ENCODE data around the gene C1QTNF6.

Gene C1QTNF6

DNA sequence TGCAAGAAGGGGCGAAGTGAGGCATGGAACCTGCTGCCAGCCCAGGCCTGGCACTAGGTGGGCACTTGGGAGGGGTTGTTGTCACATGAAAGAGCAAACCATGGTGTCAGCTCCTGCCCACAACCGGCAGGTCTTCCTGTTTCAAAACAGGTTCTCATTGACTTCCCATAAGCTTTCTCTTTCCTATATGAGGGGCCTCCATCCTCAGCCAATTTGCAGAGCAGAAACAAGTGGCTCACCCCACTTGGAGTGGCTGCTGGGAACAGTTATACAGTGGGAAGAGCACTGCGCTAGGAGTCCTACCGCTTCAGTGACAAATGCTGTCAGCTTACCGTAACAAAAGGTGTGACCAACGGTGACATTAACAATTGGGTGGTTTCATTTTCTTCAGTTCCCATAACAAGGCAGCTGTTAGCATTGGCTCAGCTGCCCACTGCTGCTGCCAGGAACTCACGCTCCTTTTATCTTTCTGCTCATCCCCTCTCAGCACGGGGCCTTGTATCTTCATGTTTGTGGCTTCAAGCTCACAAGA lies 34.5 kb upstream of the C1QTNF6 start:
- DNase-seq, result no peak

DNA sequence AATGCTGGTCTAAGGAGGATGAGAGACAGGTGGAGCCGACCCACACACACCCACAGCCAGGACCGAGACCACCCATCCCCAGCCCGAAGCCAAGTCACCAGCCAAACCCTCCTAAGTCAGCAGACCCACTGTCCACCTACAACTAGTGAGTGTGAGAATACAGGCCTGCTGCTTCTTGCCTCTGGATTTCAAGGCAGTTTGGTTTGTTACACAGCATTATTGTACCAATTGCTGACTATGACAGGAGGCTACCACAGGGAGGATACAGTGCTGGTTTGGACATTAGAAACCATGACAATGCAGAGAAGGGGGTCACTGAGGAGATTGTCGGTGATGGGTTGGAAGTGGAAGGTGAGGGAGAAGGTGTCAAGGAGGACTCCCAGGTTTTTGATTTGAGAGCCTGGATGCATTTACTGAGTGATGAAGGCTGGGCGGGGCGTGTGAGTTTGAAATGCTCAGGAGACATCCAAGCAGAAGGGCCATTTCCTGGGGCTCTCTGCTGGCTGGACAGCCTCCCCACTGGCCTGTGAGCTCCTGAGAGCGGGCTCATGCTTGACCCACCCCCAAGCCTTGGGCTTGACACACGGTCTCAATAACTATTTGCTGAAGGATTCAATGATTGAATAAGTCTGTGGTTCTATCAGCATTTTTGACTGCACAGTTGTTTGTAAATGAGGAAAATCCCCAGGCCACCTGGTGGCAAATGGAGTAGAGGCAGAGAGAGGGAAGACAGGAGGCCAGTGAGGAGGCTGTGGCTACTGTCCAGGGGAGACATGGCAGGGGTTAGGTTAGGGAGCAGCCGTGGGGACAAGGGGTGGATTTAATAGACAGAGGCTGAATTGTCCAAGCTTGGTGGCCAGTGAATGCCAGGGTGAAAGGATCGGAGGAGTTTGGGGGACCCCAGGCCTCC lies 33.6 kb upstream of the C1QTNF6 start:
- DNase-seq, result no peak

DNA sequence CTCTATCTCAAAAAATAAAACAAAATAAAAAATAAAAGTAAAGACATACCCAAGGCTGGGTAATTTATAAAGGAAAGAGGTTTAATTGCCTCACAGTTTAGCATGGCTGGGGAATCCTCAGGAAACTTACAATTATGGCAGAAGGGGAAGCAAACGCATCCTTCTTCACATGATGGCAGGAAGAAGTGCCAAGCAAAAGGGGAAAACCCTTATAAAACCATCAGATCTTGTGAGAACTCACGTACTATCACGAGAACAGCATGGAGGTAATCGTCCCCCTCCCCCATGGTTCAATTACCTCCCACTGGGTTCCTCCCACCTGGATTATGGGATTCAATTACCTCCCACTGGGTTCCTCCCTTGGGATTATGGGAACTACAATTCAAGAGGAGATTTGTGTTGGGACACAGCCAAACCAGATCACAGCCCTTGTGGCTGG lies 32.5 kb upstream of the C1QTNF6 start:
- DNase-seq, result no peak

DNA sequence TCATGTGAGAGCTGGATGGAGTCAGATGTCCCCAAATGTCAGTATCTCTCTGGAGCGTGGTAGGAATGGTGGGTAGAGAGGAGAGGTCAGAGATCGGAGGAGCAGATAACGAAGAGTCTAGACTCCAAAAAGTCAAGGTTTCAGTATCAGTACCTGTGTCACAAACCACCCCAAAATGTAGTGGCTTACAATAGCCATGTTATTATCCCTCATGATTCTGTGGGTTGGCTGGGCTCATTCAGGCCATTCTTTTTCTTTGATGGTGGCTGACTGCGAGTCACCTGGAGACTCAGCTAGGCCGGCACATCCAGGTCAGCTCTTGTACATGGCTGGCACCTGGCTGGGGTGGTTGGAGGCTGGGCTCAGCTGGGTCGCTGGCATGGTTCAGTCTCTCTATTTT lies 31.5 kb upstream of the C1QTNF6 start:
- DNase-seq, result no peak

DNA sequence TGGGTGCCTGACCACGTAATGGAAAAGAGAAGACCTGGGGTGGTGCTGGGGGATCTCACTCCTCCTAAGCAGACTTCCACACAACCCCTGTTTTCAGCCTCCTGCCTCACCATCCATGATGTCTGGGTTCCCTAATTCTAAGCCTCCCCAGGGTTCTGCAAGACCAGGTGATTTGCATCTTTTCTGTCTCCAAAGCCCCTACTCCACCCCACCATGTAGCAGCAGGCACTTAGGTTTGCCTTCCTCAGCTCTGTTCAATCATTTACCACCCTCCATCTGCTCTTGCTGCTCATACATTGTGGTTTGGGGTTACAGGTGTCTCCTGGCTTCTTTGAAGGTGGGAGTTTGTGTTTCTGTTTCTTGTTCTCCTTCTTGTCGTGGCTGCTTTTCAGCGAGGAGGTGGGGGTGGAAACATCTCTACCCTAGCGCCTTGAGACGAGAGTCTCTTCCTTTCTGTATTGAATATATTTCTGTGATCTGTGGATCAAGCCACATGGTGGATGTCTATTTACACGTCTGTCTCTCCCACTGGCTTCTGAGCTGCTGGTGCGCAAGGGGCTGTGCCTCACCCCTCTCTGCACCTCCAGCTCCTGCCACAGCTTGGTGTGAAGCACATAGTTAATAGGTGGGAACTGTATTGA lies 30.8 kb upstream of the C1QTNF6 start:
- DNase-seq, result no peak

DNA sequence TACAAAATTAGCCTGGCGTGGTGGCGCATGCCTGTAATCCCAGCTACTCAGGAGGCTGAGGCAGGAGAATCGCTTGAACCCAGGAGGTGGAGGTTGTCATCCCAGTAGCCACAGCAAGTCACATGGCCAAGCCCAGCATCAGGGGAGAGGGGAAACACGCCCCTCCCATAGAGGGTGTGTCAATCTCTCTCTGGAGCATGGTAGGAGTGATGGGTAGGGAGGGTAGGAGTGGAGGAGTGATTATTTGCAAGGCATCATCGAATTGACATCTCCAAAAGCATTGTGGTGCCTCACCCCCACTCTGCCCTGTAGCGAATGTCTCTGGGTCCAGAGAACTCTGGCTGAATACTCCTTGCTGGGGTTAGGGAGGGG lies 30.3 kb upstream of the C1QTNF6 start:
- no peak for DNase-seq

DNA sequence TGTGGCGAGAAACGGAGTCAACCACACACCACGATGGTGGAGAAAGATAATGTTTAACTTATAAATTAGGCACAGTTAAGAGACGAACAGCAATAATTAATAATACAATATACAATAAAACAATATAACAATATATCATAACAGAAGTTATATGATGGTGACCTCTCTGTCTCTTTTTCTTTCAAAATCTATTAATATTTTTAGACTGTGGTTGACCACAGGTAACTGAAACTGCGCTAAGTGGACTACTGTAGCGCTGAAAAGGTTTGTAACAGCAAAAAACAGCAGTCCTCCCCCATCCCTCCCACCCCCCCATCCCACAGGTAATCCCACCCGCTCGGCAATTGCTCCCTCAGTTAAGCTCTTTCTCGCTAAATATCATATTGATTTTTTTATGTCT lies 27.8 kb upstream of the C1QTNF6 start:
- no peak for DNase-seq

DNA sequence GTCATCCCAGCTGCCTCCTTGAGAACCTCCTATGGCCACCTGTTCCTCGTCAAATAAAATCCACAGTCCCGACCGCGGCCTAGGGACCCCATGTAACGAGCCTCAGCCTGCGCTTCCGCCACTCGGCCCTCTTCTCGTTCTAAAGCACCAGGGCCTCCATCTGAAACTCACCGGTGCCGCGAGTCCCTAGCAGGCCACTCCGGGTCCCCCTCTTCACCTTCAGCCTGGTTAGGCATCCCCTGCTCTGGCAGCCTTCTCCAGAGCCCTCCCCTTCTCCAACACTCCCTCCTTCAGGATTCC lies 26.6 kb upstream of the C1QTNF6 start:
- DNase-seq, result no peak

DNA sequence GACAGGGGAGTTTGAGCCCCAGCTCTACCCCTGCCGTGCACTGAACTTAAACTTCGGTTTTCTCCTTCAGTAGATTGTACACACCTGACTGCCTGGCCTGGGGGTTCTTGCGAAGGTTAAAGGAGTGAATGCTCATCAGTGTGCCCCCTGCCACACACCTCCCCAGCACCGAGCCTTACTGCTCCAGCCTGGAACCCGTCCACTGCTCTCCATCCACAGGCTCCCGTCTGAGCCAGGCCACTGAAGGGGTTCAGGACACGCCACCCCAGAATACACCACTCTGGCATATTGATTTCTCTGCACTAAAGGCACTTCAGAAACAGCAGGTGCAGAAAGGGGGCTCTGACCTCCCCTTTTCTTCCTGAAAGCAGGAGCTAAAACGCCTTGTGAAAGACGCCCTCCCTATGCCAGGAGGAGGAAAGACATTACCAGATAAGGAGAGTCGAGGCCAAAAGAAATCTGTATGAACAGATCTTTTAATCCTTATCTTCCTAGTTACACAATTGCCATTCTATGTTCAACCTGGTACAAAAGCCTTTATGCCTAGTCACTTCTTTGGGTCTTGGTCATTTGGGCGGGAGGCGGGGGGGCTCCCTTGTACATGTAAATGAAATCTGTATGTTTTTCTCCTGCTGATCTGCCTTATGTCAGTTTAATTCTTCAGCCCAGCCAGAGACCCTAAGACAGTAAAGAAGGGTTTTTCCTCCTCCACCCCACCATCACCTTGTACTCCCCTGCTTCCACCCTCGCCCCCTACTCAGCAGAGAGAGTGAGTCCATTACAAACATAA lies 26.1 kb upstream of the C1QTNF6 start:
- no peak for DNase-seq

DNA sequence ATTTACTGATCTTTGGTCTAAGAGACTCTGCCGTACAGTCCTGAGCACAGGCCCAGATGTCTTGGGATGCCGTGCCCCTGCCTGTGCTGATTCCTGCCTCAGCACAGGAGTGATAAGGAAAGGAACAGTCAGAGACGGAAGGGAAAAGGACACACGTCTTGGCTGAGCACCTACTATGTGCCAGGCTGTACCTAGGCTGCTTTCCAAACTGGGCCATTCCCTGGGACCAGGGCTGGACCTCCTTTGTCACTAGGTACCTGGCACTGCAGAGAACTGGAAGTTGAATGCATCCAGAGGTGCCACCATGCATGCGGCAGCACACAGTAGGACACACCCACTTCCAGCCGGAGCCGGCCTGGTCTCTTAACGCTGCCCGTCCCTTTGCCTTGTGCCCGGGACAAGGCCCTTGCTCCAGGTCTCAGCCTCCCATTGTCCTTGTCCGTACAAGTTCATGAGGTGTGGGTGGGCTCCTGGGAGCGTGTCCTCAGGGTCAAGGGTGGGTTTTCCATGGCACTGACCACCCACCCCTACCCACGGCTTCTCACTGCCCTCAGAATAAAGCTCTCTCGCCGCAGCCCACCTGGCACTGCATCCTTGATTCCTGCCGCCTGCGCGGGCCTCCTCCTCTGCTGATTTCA lies 25.3 kb upstream of the C1QTNF6 start:
- DNase-seq, result no peak

DNA sequence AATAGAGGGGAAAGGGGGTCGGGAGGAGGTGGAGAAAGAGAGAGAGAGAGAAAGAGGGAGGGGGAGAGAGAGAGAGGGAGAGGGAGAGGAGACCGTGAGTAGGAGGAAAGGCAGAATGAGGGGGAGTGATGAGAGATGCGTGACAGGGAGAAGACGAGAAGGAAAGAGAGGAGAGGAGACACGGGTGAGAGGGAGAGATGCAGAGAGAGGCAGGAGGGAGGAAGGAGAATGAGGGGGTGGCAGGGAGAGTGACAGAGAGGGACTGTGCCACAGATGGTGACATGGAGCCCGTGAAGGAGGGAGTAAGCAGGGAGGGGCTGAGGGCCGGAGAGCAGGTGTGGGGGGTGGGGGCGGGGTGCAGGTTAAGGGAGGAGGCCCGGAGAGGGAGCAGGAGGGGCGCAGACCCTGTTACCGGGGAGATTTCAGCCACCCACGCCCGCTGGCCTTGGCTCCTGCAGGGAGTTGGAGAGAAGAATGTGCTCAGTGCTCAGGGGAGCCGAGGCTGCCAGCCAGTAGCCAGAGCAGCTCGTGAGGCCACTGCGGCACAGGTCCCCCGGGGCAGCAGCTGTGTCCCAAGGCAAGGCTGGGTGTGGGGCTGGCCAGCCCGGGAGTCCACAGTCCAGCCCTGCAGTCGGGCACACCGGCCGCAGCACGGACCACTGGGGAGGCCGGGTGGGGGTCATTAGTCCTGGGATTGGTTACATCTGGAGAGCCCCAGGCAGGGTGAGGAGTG lies 24.3 kb upstream of the C1QTNF6 start, which contains the start of gene SSTR3:
TSS of gene SSTR3 (minus strand) at position 304 of the 733 bp plus-strand sequence. CDS start 4,674 bp downstream, outside the sequence.
- DNase-seq, result no peak

DNA sequence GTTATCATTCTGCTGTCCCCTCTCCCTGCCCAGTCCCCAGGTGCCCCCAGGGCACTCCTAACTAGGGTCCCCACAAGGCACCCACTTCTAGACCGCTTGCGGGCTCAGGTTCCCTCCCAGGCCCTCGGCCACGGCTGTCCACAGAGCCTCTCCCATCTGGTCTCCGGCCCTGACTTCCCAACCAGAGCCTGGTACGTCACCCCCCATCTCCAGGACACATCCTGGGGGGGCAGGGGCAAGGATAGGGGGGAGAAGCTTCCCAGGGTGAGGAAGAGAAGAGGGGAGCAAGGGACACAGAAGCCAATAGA lies 23.8 kb upstream of the C1QTNF6 start:
- no peak for DNase-seq

DNA sequence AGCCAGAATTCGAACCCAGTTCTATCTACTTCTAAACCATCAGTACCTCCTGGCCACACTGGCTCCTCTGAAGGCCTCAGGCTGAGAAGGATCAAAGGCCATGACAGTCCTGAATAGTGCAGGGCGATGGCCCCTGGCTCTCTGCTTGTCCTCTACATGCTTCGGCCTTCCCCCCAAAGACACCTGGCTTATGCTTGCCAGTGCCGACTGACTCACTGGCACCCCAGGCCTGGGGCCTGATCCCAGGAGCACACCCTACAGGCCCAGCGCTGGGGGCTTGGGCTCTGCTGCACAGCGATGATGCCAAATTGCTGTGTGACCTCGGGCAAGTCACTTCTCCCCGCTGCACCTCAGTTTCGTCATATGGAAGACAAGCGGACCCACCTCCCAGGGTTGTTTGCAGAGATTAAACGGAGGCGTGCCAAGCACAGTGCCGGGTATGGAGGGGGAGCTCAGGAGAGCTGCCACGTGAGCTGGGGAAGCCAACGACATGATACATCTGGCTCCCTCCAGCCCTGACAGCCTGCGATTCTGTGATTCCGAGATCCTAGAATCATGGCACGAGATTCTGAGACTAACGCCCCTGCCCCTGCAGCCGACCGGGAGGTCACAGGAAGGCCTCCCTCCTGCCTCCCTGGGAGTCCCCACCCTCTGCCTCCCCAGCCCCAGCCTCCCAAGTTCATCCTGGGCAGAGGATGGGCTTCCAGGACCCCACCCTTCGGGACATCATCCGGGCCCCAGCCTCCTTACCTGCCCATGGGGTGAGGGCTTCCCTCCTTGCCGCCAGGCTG lies 23.2 kb upstream of the C1QTNF6 start:
- no peak for DNase-seq

DNA sequence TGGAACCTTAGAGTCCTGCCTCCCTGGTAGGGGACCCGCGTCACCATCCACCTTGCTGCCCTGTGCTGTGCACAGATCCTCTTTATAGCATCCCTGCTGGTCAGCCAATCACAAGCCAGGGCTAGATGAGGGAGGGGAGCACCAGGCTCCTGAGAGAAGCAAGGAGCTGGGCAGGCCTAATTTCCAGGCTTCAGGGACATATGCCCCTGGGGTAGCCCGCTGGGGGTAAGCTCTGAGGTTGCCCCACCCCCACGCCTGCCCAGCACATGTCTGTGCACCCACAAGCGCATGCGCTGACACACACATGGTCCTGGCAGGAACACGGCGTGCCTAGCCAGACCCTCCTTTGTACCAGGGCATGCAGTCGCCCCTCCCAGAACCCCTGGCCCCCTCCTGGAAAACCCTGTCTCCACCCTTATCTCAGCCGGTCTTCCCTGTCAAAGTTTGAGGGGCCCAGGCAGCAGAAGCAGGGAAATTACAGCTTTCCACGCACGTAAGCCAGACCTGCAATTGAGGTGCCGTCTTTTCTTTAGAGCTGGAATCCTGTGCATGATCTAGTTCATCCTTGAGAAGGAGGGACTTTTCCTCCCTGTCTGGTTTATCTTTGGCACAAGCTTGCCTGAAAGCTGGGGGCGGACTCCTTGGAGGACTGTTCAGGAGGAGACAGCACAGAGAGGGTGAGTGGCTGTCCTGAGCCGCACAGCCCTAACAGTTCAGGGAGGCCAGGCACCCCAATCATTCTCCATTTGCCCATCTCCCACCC lies 22.2 kb upstream of the C1QTNF6 start:
- DNase-seq, result no peak

DNA sequence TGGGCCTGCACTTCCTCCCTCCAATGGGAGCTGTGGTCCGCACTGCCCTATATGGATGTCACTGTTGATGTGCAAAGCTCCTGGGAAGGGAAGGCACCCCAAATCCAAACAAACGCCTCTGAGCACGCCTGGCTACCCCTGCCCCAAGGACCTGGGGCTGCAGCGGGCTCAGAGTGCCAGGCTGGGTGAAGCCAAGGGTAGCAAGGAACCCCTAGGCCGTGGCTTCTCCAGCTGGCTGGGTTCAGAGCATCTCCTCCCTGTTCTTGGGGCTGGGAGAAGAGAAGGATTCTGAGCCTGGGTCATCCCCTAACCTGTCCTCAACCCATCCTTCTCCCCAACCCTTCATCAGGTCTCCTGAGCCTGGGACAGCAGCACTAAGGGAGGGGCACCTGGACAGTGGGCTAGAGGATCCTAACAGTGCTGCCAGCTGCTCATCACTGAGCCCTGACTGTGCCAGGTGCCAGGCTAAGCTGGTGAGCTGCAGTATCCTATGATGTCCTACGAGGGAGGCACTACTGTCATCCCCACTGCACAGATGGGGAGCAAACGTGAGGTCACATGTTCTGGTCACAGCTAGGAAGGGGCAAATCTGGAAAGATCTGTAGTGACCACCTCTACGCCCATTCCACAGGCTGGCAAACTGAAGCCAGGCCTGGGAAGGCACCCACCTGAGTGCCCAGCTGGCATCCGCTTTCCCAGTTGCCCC lies 21.2 kb upstream of the C1QTNF6 start:
- DNase-seq, result no peak

DNA sequence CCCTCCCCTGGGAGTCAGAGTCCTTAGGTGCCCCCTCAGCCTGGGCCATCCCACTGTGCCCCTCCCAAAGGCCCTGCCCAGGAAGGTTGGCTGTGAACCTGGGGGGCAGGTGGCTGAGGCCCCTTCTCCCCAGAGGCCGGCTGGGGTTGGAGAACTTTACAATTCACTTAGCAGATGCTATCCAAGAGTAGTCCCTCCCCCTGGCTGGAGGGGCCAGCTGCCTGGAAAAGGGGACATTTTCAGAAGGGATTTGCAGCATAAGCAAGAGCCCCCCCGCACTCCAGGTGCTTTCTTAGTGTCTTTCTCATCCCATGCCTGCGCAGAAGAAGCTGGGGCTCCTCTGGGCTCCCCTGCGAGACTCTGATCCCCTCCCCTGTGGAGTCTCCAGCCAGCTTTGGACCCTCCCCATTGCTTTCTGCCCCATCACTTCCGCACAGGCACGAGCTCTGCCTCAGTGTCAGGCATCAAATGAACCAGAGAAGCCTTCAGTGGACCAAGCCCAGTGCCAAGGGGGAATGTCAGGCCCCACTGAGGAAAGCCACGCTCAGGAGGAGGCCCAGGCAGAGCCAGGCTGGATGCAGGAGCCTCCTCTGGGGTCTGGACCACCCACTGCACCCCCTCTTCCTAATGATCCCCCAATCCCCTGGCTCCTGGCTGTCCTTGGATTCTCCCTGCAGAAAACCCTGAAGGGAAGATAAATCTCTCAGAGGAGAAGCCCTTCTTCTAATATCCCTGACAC lies 20.5 kb upstream of the C1QTNF6 start:
- no peak for DNase-seq

DNA sequence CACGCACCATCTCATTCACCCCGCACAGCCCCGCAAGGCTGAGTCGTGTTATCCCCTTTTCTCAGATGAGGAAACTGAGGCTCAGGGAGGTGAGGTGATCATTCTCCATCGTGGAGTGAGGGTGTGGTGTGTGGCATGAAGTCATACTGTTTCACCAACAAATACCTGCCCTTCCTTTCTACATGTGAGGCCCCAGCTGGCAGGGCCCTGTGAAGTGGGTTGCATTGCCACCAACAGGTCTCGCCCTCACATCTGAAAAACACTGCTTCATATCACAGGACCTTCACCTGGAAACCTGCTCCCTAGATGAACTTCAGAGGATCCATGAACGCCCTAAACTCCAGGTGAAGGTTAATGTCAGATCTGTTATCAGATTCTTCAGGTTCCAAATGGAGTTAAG lies 19.9 kb upstream of the C1QTNF6 start:
- DNase-seq, result no peak

DNA sequence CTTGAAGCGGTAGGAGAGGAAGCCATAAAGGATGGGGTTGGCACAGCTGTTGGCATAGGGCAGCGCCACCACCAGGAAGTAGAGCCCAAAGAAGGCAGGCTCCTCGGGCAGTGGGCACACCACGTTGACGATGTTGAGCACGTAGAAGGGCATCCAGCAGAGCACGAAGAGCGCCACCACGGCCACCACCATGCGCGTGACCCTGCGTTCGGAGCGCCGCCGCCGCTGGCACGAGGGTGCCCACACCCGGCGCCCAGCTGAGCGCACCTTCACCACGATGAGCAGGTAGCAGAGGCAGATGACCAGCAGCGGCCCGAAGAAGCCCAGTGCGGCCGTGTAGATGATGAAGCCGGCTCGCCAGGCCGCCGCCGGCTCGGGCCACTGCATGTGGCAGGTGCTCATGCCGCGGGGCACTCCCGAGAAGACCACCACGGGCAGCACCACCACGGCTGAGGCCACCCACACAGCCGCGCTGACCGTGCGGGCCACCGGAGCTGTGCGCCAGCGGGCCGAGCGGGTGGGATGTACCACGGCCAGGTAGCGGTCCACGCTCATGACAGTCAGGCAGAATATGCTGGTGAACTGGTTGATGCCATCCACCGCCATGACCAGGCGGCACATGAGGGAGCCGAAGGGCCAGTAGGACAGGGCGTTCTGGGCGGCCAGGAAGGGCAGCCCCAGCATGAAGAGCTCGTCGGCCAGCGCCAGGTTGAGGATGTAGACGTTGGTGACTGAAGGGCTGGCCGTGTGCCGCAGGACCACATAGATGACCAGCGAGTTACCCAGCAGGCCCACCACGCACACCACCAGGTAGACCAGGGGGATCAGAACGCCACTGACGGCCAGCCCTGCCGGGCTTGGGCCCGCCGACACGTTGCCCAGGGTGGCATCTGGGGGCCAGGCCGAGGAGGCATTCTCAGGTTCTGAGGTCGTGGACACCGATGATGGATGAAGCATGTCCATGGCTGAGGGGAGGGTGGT lies 19.1 kb upstream of the C1QTNF6 start:
- DNase-seq, result no peak

Measured in OCI-M1 (cell line).